HFFc6 (cell line): ENCODE data around the gene IFT74. TPM values are rescaled to one million over a fixed set of nuclear protein-coding genes. Genes with fewer than 3 reads are reported as not detected.

Source experiments
- DNase-seq: peaks from one replicate; pipeline ENCODE4 v3.0.0-alpha.2; 2018
- H3K27ac Mint-ChIP-seq: 2 replicates; pipeline ENCODE4 v1.8.0; 2020; ENCODE audit warnings: mild to moderate bottlenecking, mixed read lengths
- H3K27me3 Mint-ChIP-seq: 2 replicates; pipeline ENCODE4 v1.8.0; 2021; ENCODE audit warnings: mild to moderate bottlenecking, moderate library complexity, mixed read lengths; ENCODE audit not compliant: insufficient read depth
- H3K36me3 Mint-ChIP-seq: 2 replicates; pipeline ENCODE4 v1.8.0; 2021; ENCODE audit warnings: low read depth, mixed read lengths
- H3K4me1 Mint-ChIP-seq: 2 replicates; pipeline ENCODE4 v1.8.0; 2020; ENCODE audit warnings: low read depth, mixed read lengths
- H3K4me3 Mint-ChIP-seq: 2 replicates; pipeline ENCODE4 v1.8.0; 2020; ENCODE audit warnings: mild to moderate bottlenecking, moderate library complexity, mixed read lengths
- H3K9me3 Mint-ChIP-seq: 2 replicates; pipeline ENCODE4 v1.8.0; 2020; ENCODE audit warnings: mild to moderate bottlenecking, mixed read lengths
- CTCF ChIP-seq: fragments of 200-600 bp; sonication (generic); IDR thresholded peaks from 2 replicates; pipeline ENCODE4 v1.5.0; 2021; ENCODE audit warnings: antibody characterized with exemption, mild to moderate bottlenecking
- total RNA-seq, 6 experiments: library from RNA; stranded (reverse); fragmentation: NEBNext Ultra II Directional; extraction: Animal tissue kit (Norgen Biotek cat#: 25700); gene quantifications; 2 replicates in 1 of 6; 3 replicates in 5 of 6; pipeline ENCODE4 v1.2.3, GENCODE V29; 2021

Gene IFT74
- total RNA-seq, 6 experiments from 2014 or later, result 12.1 to 15.7 (median 12.8) TPM

- Mint-ChIP-seq H3K4me1 (peaks cover 10% of the 10 kb centered on the region), H3K27me3 (peaks cover 2% of the 10 kb centered on the region), H3K9me3 (no peaks in the 10 kb centered on the region), H3K36me3 (0 out of 2 replicates have a peak, but pooled peaks cover 4% of the 10 kb centered on the region), H3K27ac (no peak overlapping the region), H3K4me3 (no peak overlapping the region)
- DNase-seq, result no peak
- no peak for TF ChIP-seq CTCF
Measured at GRCh38 chr9:27065288-27065687, 109.1 kb downstream of the IFT74 start.

- no peaks in the 10 kb centered on the region; the same call in 1 of the 2 replicates for H3K4me1 Mint-ChIP-seq
- H3K27me3 Mint-ChIP-seq, result no peaks in the 10 kb centered on the region
- DNase-seq, result no peak
- TF ChIP-seq CTCF, result no peak
- no peak overlapping the region for H3K4me3 Mint-ChIP-seq
- H3K9me3 Mint-ChIP-seq, result peaks cover 8% of the 10 kb centered on the region
- H3K36me3 Mint-ChIP-seq, result peaks cover 9% of the 10 kb centered on the region
- H3K27ac Mint-ChIP-seq, result no peak overlapping the region
Measured at GRCh38 chr9:27073841-27074728, 117.9 kb downstream of the IFT74 start.

GRCh38 chr9:27078685-27079084 is 122.5 kb downstream of the IFT74 start:
- Mint-ChIP-seq H3K36me3 (peaks cover 4% of the 10 kb centered on the region), H3K27ac (no peak overlapping the region), H3K27me3 (no peaks in the 10 kb centered on the region), H3K9me3 (peaks cover under 1% of the 10 kb centered on the region; the same call in 1 of the 2 replicates), H3K4me3 (no peak overlapping the region), H3K4me1 (peaks cover 14% of the 10 kb centered on the region)
- TF ChIP-seq CTCF, result no peak
- DNase-seq, result no peak

- TF ChIP-seq CTCF, result no peak
- DNase-seq, result no peak
- H3K27ac Mint-ChIP-seq, result peak overlapping the region; percentile 59
- H3K4me1 Mint-ChIP-seq, result peaks cover 72% of the 10 kb centered on the region
- H3K36me3 Mint-ChIP-seq, result no peaks in the 10 kb centered on the region
- H3K9me3 Mint-ChIP-seq, result no peaks in the 10 kb centered on the region
- peak overlapping the region; percentile 23; the same call in 1 of the 2 replicates for H3K4me3 Mint-ChIP-seq
- no peaks in the 10 kb centered on the region for H3K27me3 Mint-ChIP-seq
Measured at GRCh38 chr9:27085456-27085855, 129.2 kb downstream of the IFT74 start.

DNA sequence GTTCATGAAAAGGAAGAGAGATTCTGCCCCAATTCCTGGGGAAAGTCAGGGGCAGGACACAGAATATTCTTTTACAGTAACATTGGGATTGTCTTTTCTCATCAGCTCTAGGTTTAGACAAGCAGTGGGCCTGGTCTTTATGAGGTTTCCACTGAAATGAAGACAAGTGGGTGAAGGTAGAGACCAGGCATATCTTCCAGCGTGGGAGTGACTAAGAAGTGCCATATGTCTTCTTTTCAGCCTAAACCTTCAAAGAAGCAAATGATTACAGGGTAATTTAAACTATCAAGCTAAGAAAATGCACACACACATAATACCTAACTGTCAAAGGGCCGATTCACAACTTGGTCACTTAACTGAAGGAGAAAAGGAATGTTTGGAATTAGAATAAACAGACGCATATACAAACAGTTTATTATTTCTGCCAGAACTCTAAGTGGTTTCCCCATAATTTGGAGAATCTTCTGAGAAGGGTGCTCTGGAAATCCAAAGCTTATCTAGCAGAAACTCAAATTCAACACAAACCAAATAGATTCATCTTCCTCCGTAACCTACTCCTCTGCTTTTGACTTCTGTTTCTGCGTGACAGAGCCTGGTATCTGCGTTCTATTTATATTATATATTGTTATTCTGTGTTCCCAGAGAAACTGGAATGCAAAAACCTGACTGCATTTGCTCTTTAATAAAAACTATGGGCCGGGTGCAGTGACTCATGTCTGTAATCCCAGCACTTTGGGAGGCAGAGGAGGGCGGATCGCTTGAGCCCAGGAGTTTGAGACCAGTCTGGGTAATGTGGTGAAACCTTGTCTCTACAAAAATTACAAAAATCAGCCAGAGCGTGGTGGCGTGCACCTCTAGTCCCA is 130.8 kb downstream of the IFT74 start:
- DNase-seq, result peak; percentile 87
- H3K27me3 Mint-ChIP-seq, result no peaks in the 10 kb centered on the region
- H3K4me3 Mint-ChIP-seq, result peak overlapping the region; percentile 82
- H3K27ac Mint-ChIP-seq, result peak overlapping the region; percentile 98
- H3K9me3 Mint-ChIP-seq, result no peaks in the 10 kb centered on the region
- no peaks in the 10 kb centered on the region for H3K36me3 Mint-ChIP-seq
- H3K4me1 Mint-ChIP-seq, result peaks cover 76% of the 10 kb centered on the region
- no peak for TF ChIP-seq CTCF
